Glutamatergic neuron (in vitro differentiated cells): Measurements from ENCODE around the gene PAIP2B. TPM values are rescaled to one million over a fixed set of nuclear protein-coding genes. Genes with fewer than 3 reads are reported as not detected.

Experiments used
- DNase-seq: peaks from one replicate; pipeline ENCODE4 v3.0.0; 2022
- H3K27ac Mint-ChIP-seq: one replicate; pipeline ENCODE4 v1.8.0; 2020; ENCODE audit warnings: mild to moderate bottlenecking, mixed read lengths, inconsistent platforms; ENCODE audit not compliant: unreplicated experiment
- H3K27me3 Mint-ChIP-seq: one replicate; pipeline ENCODE4 v1.8.0; 2020; ENCODE audit warnings: mild to moderate bottlenecking, moderate library complexity, mixed read lengths, inconsistent platforms; ENCODE audit not compliant: unreplicated experiment
- H3K36me3 Mint-ChIP-seq: one replicate; pipeline ENCODE4 v1.8.0; 2020; ENCODE audit warnings: mild to moderate bottlenecking, mixed read lengths, inconsistent platforms; ENCODE audit not compliant: unreplicated experiment
- H3K4me1 Mint-ChIP-seq: one replicate; pipeline ENCODE4 v1.8.0; 2020; ENCODE audit warnings: mild to moderate bottlenecking, low read depth, mixed read lengths, inconsistent platforms; ENCODE audit not compliant: unreplicated experiment
- H3K4me3 Mint-ChIP-seq: one replicate; pipeline ENCODE4 v1.8.0; 2020; ENCODE audit warnings: mild to moderate bottlenecking, mixed read lengths, inconsistent platforms; ENCODE audit not compliant: unreplicated experiment
- H3K9me3 Mint-ChIP-seq: one replicate; pipeline ENCODE4 v1.8.0; 2020; ENCODE audit warnings: mild to moderate bottlenecking, moderate library complexity, mixed read lengths, inconsistent platforms; ENCODE audit not compliant: unreplicated experiment
- total RNA-seq: library from RNA; stranded (reverse); fragmentation: NEBNext Ultra II Directional; extraction: Animal tissue kit (Norgen Biotek cat#: 25700); gene quantifications from one replicate; pipeline ENCODE4 v1.2.1, GENCODE V29; 2021; ENCODE audit not compliant: unreplicated experiment
- TF ChIP-seq, protein P1 (sequence below): fragments of 200-600 bp; sonication (generic); IDR thresholded peaks from one replicate; pipeline ENCODE4 v1.5.0; 2021; ENCODE audit not compliant: partially characterized antibody, unreplicated experiment

PAIP2B gene
- total RNA-seq, 1 donor from 2014 or later, result 15.6 TPM

DNA sequence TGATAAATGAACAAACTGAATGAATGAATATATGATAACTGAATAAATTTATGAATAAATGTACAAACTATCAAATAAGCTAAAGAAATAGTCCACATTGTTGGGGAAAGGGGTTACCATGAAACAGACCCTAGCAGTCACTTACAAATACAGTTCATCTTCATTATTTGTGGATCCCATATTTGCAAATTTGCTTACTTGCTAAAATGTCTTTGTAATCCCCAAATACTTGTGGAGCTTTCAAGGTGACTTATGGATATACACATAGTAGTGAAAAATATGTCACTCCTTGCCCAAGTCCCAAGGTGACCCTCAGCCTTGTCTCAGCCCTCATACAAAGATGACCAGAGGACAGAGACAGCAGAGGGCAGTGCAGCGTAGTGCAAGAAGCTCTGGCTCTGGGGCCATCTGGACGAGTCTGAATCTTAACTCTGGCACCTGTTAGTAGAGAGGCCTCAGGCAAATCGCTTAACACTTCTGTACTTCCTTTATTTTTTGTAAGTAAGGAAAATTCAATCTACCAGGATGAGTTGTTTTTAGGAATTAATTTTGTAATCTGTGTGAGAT lies 3.1 kb downstream of the PAIP2B start:
- peaks cover 8% of the 10 kb centered on the region for H3K4me1 Mint-ChIP-seq
- peak overlapping the region; percentile 48 for H3K27ac Mint-ChIP-seq
- peak; percentile 81 for DNase-seq
- H3K27me3 Mint-ChIP-seq, result peaks cover 3% of the 10 kb centered on the region
- TF ChIP-seq, protein P1, sequence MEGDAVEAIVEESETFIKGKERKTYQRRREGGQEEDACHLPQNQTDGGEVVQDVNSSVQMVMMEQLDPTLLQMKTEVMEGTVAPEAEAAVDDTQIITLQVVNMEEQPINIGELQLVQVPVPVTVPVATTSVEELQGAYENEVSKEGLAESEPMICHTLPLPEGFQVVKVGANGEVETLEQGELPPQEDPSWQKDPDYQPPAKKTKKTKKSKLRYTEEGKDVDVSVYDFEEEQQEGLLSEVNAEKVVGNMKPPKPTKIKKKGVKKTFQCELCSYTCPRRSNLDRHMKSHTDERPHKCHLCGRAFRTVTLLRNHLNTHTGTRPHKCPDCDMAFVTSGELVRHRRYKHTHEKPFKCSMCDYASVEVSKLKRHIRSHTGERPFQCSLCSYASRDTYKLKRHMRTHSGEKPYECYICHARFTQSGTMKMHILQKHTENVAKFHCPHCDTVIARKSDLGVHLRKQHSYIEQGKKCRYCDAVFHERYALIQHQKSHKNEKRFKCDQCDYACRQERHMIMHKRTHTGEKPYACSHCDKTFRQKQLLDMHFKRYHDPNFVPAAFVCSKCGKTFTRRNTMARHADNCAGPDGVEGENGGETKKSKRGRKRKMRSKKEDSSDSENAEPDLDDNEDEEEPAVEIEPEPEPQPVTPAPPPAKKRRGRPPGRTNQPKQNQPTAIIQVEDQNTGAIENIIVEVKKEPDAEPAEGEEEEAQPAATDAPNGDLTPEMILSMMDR, result no peak
- peak overlapping the region; percentile 53 for H3K4me3 Mint-ChIP-seq
- peaks cover 3% of the 10 kb centered on the region for H3K9me3 Mint-ChIP-seq
- no peaks in the 10 kb centered on the region for H3K36me3 Mint-ChIP-seq

DNA sequence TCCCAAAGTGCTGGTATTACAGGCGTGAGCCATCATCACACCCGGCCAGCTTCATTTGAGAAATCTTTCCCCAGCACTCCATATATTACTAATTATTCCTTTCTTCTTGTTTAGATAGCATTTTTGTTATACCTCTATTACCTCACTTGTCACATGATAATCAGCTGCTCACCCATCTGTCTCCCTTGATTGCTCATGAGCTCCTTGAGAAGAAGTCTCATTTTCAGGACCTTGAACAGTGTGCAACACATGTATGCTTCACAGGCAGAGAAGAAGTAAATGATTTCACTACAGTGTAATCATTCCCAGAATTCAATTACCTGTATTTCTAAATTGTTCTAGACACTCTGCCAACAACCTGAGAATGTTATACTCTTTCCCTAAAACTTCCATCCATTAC lies 6.2 kb downstream of the PAIP2B start:
- Mint-ChIP-seq H3K9me3 (peaks cover 3% of the 10 kb centered on the region), H3K27ac (no peak overlapping the region), H3K4me1 (peaks cover 8% of the 10 kb centered on the region), H3K36me3 (no peaks in the 10 kb centered on the region), H3K27me3 (no peaks in the 10 kb centered on the region), H3K4me3 (no peak overlapping the region)
- TF ChIP-seq, protein P1, result no peak
- no peak for DNase-seq

DNA sequence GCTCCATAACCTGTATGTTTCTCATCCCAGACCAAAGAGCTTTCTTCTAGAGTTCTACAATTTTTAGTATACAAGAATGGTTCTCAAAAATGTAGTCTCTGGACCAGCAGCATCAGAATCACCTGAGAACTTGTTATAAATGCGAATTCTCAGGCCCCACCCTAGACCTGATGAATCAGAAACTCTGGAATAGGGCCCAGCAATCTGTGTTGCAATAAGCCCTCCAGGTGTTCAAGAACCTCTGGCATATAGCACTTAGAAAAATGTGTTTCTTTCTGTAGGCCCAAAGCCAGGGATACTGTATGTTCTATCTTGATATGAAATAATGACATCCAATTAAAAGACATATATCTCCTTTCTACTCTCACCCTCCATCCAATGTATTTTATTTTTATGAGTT lies 10.4 kb downstream of the PAIP2B start:
- Mint-ChIP-seq H3K9me3 (no peaks in the 10 kb centered on the region), H3K27me3 (no peaks in the 10 kb centered on the region), H3K27ac (no peak overlapping the region), H3K4me3 (no peak overlapping the region), H3K4me1 (no peaks in the 10 kb centered on the region), H3K36me3 (no peaks in the 10 kb centered on the region)
- TF ChIP-seq, protein P1, result no peak
- no peak for DNase-seq

DNA sequence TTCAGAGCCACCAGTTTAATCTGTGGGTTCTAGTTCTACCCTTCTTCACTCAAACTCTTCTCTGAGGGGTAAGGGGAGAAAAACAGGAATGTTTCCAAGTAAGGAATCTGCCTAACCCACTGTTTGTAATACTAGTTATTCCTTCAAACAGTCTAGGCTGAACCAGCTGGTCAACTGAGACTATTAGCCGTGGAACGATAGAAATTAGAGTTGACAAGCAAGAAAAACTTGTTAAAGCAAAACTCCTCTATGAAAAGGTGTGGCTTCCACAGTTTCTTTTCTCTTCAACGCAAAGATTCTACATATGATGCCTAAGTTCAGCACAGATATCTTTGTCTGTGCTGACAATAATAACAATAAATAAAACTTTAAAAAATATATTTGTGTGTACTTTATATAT lies 11.5 kb downstream of the PAIP2B start:
- TF ChIP-seq, protein P1, result no peak
- no peaks in the 10 kb centered on the region for H3K4me1 Mint-ChIP-seq
- no peaks in the 10 kb centered on the region for H3K27me3 Mint-ChIP-seq
- no peaks in the 10 kb centered on the region for H3K36me3 Mint-ChIP-seq
- H3K27ac Mint-ChIP-seq, result no peak overlapping the region
- DNase-seq, result no peak
- no peak overlapping the region for H3K4me3 Mint-ChIP-seq
- H3K9me3 Mint-ChIP-seq, result no peaks in the 10 kb centered on the region

DNA sequence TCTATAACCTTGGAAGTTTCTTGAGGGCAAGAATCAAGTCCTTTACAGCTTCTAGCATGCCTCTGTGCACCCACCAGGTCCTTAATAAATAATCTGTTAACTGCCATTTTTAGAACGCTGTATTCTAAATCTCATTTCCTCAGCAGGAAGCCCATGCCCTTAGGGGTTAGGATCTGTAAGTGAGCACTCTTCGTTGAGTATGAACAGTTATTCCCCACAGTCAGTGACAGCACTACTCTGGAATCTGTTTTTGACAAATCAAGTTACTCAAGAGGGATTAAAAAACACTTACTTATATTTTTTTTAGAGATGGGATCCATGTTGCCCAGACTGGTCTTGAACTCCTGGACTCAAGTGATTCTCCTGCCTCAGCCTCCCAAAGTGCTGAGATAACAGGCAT lies 14.6 kb downstream of the PAIP2B start:
- H3K27me3 Mint-ChIP-seq, result no peaks in the 10 kb centered on the region
- no peaks in the 10 kb centered on the region for H3K4me1 Mint-ChIP-seq
- H3K27ac Mint-ChIP-seq, result no peak overlapping the region
- H3K9me3 Mint-ChIP-seq, result no peaks in the 10 kb centered on the region
- peaks cover 5% of the 10 kb centered on the region for H3K36me3 Mint-ChIP-seq
- DNase-seq, result no peak
- no peak overlapping the region for H3K4me3 Mint-ChIP-seq
- TF ChIP-seq, protein P1, result no peak
